COLO668 (cell line): ENCODE results near the gene SLC17A8.
"Not testable (repeated sequence)": the region's sequence is repeated elsewhere in the genome, so short reads cannot be mapped to it uniquely, and the experiment has no call there.

ENCODE experiments used
- DNase-seq: peaks from one replicate; lab custom pipeline; 2025; ENCODE audit not compliant: unreplicated experiment; lab: John Stamatoyannopoulos, UW

Gene SLC17A8

GRCh38 chr12:100356644-100357223 lies at the start of gene SLC17A8:
TSS of gene SLC17A8 (plus strand) at chr12:100357074. CDS start at chr12:100357392, 318 bp downstream.
- no peak for DNase-seq

- DNase-seq: not testable (repeated sequence)
Observed at GRCh38 chr12:100308138-100308537, 48.7 kb upstream of the SLC17A8 start.

- DNase-seq: no peak
Observed at GRCh38 chr12:100311317-100311716, 45.6 kb upstream of the SLC17A8 start.

- DNase-seq: no peak
Observed at GRCh38 chr12:100317371-100317770, 39.5 kb upstream of the SLC17A8 start.

GRCh38 chr12:100324498-100324897 lies 32.4 kb upstream of the SLC17A8 start:
- no peak for DNase-seq

GRCh38 chr12:100326208-100326607 lies 30.7 kb upstream of the SLC17A8 start:
- DNase-seq: no peak

GRCh38 chr12:100329800-100330199 lies 27.1 kb upstream of the SLC17A8 start:
- DNase-seq: no peak

GRCh38 chr12:100331871-100332270 lies 25.0 kb upstream of the SLC17A8 start:
- DNase-seq: no peak

- DNase-seq: no peak
Observed at GRCh38 chr12:100332852-100333251, 24.0 kb upstream of the SLC17A8 start.

GRCh38 chr12:100337299-100337698 lies 19.6 kb upstream of the SLC17A8 start:
- no peak for DNase-seq

GRCh38 chr12:100337727-100338126 lies 19.1 kb upstream of the SLC17A8 start:
- DNase-seq: no peak

- DNase-seq: no peak
Observed at GRCh38 chr12:100339071-100339470, 17.8 kb upstream of the SLC17A8 start.

GRCh38 chr12:100342897-100343296 lies 14.0 kb upstream of the SLC17A8 start:
- DNase-seq: not testable (repeated sequence)

GRCh38 chr12:100344351-100344750 lies 12.5 kb upstream of the SLC17A8 start:
- DNase-seq: not testable (repeated sequence)

GRCh38 chr12:100345020-100345767 lies 11.7 kb upstream of the SLC17A8 start:
- DNase-seq: no peak

GRCh38 chr12:100346660-100347059 lies 10.2 kb upstream of the SLC17A8 start:
- DNase-seq: no peak

- no peak for DNase-seq
Observed at GRCh38 chr12:100348657-100349454, 8.0 kb upstream of the SLC17A8 start.

- no peak for DNase-seq
Observed at GRCh38 chr12:100359248-100359647, 2.4 kb downstream of the SLC17A8 start.

- no peak for DNase-seq
Observed at GRCh38 chr12:100359822-100360221, 2.9 kb downstream of the SLC17A8 start.

GRCh38 chr12:100360450-100360849 lies 3.6 kb downstream of the SLC17A8 start:
- DNase-seq: no peak

GRCh38 chr12:100364324-100364723 lies 7.5 kb downstream of the SLC17A8 start:
- DNase-seq: no peak

GRCh38 chr12:100365411-100365810 lies 8.5 kb downstream of the SLC17A8 start:
- DNase-seq: no peak
